Measurements from ENCODE around the gene MEF2A. TPM values are rescaled to one million over a fixed set of nuclear protein-coding genes. Genes with fewer than 3 reads are reported as not detected.

The MEF2A gene
- total RNA-seq, 1 experiment from 2014 or later = 29.6 TPM

- Histone ChIP-seq H2AFZ (ENCODE audit: low read depth, low read length, poor library complexity, severe bottlenecking) (no peak overlapping the region), H3K4me2 (ENCODE audit: low read length) (no peak overlapping the region), H3K27me3 (ENCODE audit: insufficient read depth, low read length) (no peaks in the 10 kb centered on the region), H3K79me2 (ENCODE audit: insufficient read depth, low read length) (no peaks in the 10 kb centered on the region), H3K4me3 (replicated peaks in 1 of 2; ENCODE audit: low read depth in 1 of 2, low read length in 2 of 2) (no peak overlapping the region), H3K9me3 (ENCODE audit: control insufficient read depth in 1 of 2, insufficient read depth in 1 of 2, low read depth in 1 of 2, low read length in 2 of 2) (peaks cover 0 to 6% of the 10 kb centered on the region in 2 experiments; a peak in 1 of 4 replicates), H4K20me1 (ENCODE audit: insufficient read depth) (no peaks in the 10 kb centered on the region), H3K9me2 (ENCODE audit: insufficient read depth) (no peaks in the 10 kb centered on the region), H3K27ac (ENCODE audit: low read depth, low read length) (no peak overlapping the region), H3K4me1 (ENCODE audit: control insufficient read depth in 1 of 2, insufficient read depth in 2 of 2, low read length in 2 of 2) (peaks cover 3 to 13% of the 10 kb centered on the region in 2 experiments; a peak in 3 of 4 replicates), H3K9ac (ENCODE audit: low read length) (no peak overlapping the region), H3K36me3 (ENCODE audit: control insufficient read depth in 1 of 2, insufficient read depth in 2 of 2, low read length in 2 of 2) (no peaks in the 10 kb centered on the region)
- TF ChIP-seq CBX3 (IDR thresholded peaks at IDR 0.05; ENCODE audit: low read depth) (no peak), RAD21 (IDR thresholded peaks at IDR 0.05; ENCODE audit: low read depth) (no peak), POLR2A (IDR thresholded peaks at IDR 0.05; ENCODE audit: borderline replicate concordance, extremely low read depth, insufficient read depth, insufficient read length) (no peak), CEBPB (IDR thresholded peaks at IDR 0.05; ENCODE audit: low read depth) (no peak), SRF (IDR thresholded peaks at IDR 0.05; ENCODE audit: low read depth) (no peak), SP1 (IDR thresholded peaks at IDR 0.05; ENCODE audit: low read depth) (no peak), YY1 (IDR thresholded peaks at IDR 0.05; ENCODE audit: extremely low read depth, insufficient replicate concordance, low read depth, low read length) (no peak), JUND (IDR thresholded peaks at IDR 0.05) (no peak), SIN3A (IDR thresholded peaks at IDR 0.05; ENCODE audit: low read depth) (no peak), POLR2AphosphoS5 (IDR thresholded peaks at IDR 0.05; ENCODE audit: low read depth, low read length) (no peak), CTCF (IDR thresholded peaks at IDR 0.05 in 2 of 3, conservative IDR thresholded peaks at IDR 0.05 in 1 of 3; ENCODE audit: borderline replicate concordance in 1 of 3, insufficient read depth in 1 of 3, low read depth in 2 of 3, low read length in 2 of 3) (no peak)
- ChIA-PET CTCF (interaction anchor here (1.0 to 2.8 kb wide), 4 partner anchors 25 to 456 kb away, joined by 5 to 10 read pairs (median 7); no protein-coding TSS in a partner anchor), RAD21 (ENCODE audit: low non-redundant PET in 1 of 2, low total read pairs in 2 of 2, uncharacterized antibody in 2 of 2, unreplicated experiment in 2 of 2) (no interaction called here), POLR2A (no interaction called here)
- intact Hi-C loops (cut with micrococcal nuclease) = no loop called here
- BruUV-seq (replicated peaks) = no TSS peak
- ATAC-seq (no peak), DNase-seq (ENCODE audit: low read depth, low spot score) (no peak)
Observed at GRCh38 chr15:99729327-99729726, 163.5 kb downstream of the MEF2A start.
